K562 (cell line): Measurements from ENCODE around the gene SIM1. TPM values are rescaled to one million over a fixed set of nuclear protein-coding genes. Genes with fewer than 3 reads are reported as not detected.

Source experiments
- ARID1B ChIP-seq: fragments of 450-650 bp; IDR thresholded peaks from 2 replicates; pipeline ENCODE4 v1.6.1; 2016; ENCODE audit warnings: antibody characterized with exemption, mild to moderate bottlenecking, inconsistent platforms
- DMBX1 ChIP-seq: fragments of 250-450 bp; sonication (Bioruptor Pico); IDR thresholded peaks from 2 replicates; pipeline ENCODE4 v1.8.0; 2022; ENCODE audit warnings: inconsistent platforms, mild to moderate bottlenecking, moderate library complexity, borderline replicate concordance
- E4F1 ChIP-seq: fragments of 250-450 bp; sonication (Bioruptor Pico); IDR thresholded peaks from 2 replicates; pipeline ENCODE4 v1.5.0; 2021; ENCODE audit warnings: mild to moderate bottlenecking, borderline replicate concordance
- PKNOX1 ChIP-seq: fragments of 450-650 bp; IDR thresholded peaks from 2 replicates; pipeline ENCODE4 v1.6.1; 2016
- RFX1 ChIP-seq: fragments of 450-650 bp; IDR thresholded peaks from 2 replicates; pipeline ENCODE4 v1.6.1; 2016; ENCODE audit warnings: mild to moderate bottlenecking, moderate library complexity
- SPI1 ChIP-seq: IDR thresholded peaks from 2 replicates; pipeline ENCODE4 v1.6.1; 2011; ENCODE audit warnings: low read depth, low read length, control low read depth, borderline replicate concordance
- SREBF1 ChIP-seq: fragments of 150-350 bp; IDR thresholded peaks from 2 replicates; pipeline ENCODE4 v1.6.1; 2014; ENCODE audit warnings: antibody characterized with exemption, low read depth, low read length, borderline replicate concordance
- TAF7 ChIP-seq: fragments of 450-650 bp; IDR thresholded peaks from 2 replicates; pipeline ENCODE4 v1.6.1; 2016; ENCODE audit warnings: missing genetic modification characterization, missing compliant biosample characterization
- ZBED1 ChIP-seq: IDR thresholded peaks from 2 replicates; pipeline ENCODE4 v1.6.1; 2014
- ZMIZ1 ChIP-seq, 2 experiments: fragments of 150-350 bp in 1 of 2; IDR thresholded peaks; 2 replicates each; pipeline ENCODE4 v1.6.1; 2012 to 2016; ENCODE audit warnings: low read depth in 2 of 2, low read length in 2 of 2, mild to moderate bottlenecking in 1 of 2, moderate library complexity in 1 of 2
- polyA plus RNA-seq, 8 experiments: library from polyadenylated mRNA; depleted of rRNA in 4 of 8; stranded (reverse) in 5 of 8; unstranded in 3 of 8; fragments of >200 nt; fragmentation: Nextera tagmentation in 2 of 8; fragmentation: Illumina TruSeq in 1 of 8; extraction: Ambion mirVana in 2 of 8; extraction: Trizol in 1 of 8; gene quantifications; 2 replicates each; pipeline versions ENCODE4 v1.2.1 to v1.2.3, GENCODE V29; 2011 to 2014; ENCODE audit warnings: inconsistent platforms in 1 of 8, missing spikeins in 1 of 8
- total RNA-seq, 7 experiments: library from RNA; depleted of rRNA in 6 of 7; stranded (reverse); fragments of >200 nt in 6 of 7; fragmentation: Illumina TruSeq in 2 of 7; extraction: Trizol in 2 of 7; gene quantifications; 2 replicates each; pipeline versions ENCODE4 v1.2.1 to v1.2.3, GENCODE V29; 2011 to 2021; ENCODE audit warnings: low replicate concordance in 1 of 7
- TF ChIP-seq, protein P1 (sequence below): sonication (generic); formaldehyde crosslinking; IDR thresholded peaks from 2 replicates; pipeline ENCODE4 v1.8.1; 2023; ENCODE audit warnings: mild to moderate bottlenecking, missing genetic modification reagents

The SIM1 gene
- total and polyA plus RNA-seq, 9 of the 15 experiments (the other 6 are each of a cell fraction or from before 2014, with no cell fraction given): not detected

DNA sequence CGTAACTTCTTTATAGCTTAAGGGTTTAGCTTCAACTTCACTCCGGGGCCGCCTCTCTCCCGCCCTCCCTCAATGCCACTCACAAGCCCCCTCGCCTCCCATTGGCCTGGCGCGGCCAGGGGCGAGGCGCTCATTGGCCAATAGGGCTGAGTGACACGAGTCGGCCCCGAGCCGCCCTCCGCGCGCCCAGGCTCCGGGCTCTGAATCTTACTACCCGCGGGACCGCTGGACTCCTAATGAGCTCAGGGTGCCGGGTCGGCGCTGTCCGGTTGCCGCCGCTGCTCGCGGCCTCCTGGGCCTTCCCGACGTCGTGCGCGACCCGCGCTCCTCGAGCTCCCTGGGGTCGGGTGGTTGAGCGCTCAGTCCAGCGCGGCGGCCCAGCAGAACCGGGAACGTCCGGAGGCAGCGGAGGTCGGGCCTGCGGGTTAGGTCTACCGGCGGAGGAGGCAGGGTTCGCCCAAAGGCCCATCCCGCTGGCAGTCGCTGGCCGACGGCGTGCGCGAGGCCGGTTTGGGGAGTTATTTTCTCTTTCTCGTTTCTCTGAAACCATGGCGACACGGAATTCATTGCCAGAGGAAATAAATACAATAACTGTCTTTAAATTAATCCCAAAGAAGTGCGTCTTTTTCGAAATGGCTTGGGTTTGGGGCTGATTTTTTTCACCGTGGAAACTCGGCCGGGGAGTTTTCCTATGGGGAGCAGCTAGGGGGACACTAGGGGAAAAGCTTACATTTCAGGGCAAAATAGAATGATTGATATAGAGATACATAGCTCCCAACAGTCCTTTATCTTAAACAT lies at the start of gene SIM1 (continued):
- TF ChIP-seq RFX1: no peak
- TF ChIP-seq, protein P1, sequence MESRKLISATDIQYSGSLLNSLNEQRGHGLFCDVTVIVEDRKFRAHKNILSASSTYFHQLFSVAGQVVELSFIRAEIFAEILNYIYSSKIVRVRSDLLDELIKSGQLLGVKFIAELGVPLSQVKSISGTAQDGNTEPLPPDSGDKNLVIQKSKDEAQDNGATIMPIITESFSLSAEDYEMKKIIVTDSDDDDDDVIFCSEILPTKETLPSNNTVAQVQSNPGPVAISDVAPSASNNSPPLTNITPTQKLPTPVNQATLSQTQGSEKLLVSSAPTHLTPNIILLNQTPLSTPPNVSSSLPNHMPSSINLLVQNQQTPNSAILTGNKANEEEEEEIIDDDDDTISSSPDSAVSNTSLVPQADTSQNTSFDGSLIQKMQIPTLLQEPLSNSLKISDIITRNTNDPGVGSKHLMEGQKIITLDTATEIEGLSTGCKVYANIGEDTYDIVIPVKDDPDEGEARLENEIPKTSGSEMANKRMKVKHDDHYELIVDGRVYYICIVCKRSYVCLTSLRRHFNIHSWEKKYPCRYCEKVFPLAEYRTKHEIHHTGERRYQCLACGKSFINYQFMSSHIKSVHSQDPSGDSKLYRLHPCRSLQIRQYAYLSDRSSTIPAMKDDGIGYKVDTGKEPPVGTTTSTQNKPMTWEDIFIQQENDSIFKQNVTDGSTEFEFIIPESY (CRISPR knock-in tag): 0 out of 2 replicates have a peak, but pooled peaks have one; percentile 38
- no peak for TF ChIP-seq ZMIZ1 (IDR thresholded peaks at IDR 0.05; ENCODE audit: low read depth in 2 of 2, low read length in 2 of 2)
- no peak for TF ChIP-seq ARID1B
- no peak for TF ChIP-seq SPI1
- no peak for TF ChIP-seq DMBX1 (CRISPR knock-in tag)
- TF ChIP-seq ZBED1: no peak
- no peak for TF ChIP-seq SREBF1
- no peak for TF ChIP-seq TAF7
- no peak for TF ChIP-seq E4F1
- TF ChIP-seq PKNOX1: peak; percentile 38; the same call in 1 of the 2 replicates
